HG03342 (cell line): ENCODE results near the gene HSD17B11.
"Not testable (repeated sequence)": the region's sequence is repeated elsewhere in the genome, so short reads cannot be mapped to it uniquely, and the experiment has no call there.

Experiments
- ATAC-seq: cut with Tn5 transposase; IDR thresholded peaks from one replicate; pipeline ENCODE4 v1.9.1; 2021; ENCODE audit warnings: mild to moderate bottlenecking, moderate library complexity; ENCODE audit not compliant: unreplicated experiment

Gene HSD17B11

DNA sequence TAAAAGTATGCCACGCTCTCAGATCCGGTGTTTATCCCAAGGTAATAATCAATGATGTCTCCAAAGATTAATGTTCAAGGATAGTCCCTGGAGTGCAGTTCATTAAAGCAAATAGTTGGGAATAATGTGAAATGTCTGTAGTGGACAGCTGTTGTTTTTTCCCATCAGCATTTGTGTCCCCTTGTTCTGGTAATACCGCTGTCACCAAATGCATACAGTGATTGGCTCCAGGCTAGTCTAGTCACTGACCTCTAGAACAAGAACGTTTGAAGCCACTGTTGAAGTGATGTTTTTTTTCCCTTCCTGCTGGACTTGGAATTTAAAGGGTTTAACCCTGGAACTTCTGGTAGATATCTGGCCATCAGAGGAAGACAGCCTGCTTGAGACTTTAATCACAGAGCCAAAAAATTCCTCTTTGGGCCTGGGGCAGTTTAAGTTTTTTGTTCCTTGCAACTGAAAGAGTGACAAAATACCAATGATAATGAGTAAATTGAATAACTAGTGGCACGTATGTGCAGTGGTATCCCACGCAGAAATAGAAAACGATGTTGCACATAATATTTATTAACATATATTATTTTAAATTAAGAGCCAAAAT, 30.6 kb downstream of the HSD17B11 start:
- no peak for ATAC-seq

DNA sequence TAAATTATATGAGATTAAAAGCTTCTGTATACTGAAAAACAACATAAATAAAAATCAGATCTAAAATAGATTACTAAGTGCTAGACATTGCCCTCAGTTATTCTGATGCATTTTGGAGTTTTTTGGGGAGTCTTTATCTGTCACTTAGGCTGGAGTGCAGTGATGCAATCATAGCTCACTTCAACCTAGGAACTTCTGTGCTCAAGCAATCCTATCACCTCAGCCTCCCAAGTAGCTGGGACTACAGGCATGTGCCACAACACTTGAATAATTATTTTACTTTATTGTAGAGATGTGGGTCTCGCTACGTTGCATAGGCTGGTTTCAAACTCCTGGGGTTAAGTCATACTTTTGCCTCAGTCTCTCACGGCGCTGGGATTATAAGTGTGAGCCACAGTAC, 31.7 kb downstream of the HSD17B11 start:
- ATAC-seq: no peak

DNA sequence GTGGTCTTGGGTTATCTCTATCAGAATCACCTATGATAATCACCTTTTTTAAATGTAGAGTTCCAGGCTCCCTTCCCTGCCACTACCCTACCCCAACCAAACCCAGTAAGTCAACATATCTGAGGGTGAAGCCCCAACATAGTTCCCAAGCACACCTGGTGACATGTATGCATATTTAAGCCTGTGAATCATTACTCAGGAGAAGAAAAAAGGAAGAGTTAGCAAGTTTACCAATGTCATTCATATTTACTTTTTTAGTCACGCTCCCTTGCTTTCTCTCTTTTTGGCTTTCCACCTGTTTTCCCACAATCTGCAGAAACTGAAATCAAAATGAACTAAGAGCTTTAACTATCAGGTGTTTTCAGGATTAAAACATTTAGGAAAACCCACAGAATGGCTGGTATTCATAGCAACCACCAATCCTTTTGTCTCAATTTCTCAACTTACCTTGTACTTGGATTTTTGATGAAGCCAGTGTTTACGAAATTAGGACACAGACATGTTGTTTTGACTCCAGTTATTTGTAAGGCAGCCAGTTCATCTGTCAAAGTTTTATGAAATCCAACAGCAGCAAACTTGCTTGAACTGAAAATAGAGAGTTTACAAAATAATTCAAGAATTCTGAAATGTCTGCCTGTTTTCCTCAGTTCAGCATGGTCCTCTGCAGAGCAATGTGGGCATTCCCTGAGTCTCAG, 34.0 kb downstream of the HSD17B11 start:
- no peak for ATAC-seq

DNA sequence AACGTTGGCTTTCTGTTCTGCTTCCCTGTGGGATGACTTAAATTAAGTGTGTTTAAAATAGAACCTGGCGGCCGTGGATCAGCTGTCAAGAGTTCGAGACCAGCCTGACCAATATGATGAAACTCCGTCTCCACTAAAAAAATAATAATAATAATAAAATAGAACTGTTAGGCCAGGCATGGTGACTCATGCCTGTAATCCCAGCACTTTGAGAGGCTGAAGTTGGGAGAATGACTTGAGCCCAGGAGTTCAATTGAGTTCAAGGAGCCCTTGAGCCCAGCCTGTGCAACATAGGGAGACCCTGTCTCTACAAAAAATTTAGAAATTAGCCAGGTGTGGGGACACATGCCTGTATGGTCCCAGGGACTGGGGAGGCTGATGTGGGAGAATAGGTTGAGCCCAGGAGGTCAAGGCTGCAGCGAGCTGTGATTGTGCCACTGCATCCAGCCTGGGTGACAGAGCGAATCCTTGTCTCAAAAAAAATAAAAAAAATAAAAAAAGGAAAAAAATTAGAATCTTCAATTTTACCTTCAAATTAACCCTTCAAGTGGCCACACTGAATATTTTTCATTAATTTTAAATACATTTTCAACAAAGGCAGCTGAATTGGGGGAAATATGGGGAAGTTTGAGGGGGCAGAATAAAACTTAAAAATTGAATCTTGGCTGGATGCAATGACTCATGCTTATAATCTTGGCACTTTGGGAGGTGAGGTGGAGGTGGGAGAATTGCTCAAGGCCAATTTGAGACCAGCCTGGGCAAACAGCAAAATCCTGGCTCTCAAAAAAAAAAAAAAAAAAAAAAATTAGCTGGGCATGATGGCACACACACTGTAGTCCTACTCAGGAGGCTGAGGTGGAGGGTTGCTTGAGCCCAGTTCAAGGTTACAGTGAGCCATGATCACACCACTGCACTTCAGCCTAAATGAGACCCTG, 36.6 kb downstream of the HSD17B11 start:
- ATAC-seq: no peak

DNA sequence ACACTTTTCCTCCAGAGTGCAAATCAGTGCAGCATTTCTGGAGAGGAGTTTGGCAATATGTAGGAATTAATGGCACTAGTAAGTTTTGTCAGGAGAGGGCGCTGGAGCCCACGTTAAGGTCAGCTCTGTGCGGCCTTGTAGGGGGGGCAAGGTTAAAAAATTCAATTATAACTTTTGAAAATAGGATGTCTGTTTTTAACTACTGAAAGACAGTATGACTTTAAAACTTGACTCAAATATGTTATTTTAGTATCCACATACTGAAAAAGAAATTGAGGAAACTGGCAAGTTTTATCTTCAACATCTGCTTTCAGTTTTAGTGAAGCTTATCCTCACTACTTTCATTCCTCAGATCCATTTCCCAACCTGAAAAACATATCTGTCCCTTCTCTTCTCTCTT, 37.4 kb downstream of the HSD17B11 start:
- peak; percentile 84 for ATAC-seq

DNA sequence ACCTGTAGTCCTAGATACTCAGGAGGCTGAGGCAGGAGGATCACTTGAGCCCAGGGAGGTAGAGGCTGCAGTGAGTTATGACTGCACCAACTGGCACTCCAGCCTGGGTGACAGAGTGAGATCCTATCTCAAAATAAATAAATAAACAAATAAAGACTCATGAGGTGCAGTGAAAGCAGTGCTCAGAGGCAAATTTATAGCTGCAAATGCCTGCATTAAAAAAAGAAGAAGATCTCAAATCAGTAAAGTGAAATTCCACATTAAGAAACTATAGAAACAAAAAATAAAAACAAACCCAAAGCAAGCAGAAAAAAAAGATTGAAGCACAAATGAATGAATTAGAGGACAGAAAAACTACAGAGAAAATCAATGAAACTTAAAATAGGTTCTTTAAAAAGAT, 45.8 kb downstream of the HSD17B11 start:
- ATAC-seq: no peak

DNA sequence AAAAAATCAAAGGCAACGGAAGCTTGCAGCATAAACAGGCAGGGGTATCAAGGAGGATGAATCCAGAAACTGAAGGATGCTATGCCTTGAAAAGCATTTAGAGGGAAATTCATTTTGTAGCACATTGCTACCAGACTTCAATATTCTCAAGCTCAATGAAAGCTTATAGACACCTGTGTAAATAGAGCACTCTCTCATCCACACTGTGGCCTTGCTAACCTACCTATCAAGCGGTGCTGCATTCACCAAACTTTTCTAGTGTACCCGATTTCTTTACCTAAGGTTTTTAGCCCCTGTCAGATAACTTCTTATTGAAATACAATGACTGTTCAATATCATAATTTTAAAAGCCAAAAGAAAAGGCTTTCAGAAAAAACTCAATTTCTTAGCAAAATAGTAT, 48.1 kb downstream of the HSD17B11 start:
- ATAC-seq: no peak

DNA sequence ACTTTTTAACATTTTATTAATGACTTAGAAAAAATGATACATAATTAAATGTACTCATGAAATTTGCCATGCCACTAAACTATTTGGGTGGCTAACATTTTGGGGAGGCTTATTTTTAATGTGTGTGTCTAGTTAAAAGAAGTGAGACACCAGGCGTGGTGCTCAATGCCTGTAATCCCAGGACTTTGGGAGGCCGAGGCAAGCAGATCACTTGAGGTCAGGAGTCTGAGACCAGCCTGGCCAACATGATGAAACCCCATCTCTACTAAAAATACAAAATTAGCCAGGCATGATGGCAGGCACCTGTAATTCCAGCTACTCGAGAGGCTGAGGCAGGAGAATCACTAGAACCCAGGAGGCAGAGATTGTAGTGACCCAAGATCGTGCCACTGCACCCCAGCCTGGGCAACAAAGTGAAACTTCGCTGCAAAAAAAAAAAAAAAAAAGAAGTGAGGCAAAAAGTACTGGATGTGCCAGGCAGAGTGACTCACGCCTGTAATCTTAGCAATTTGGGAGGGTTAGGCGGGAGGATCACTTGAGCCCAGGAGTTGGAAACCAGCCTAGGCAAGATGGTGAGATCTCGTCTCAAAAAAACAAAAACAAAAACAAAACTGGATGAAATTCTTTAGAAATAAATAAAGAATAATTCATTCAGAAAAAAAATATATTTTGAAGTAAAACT, 48.9 kb downstream of the HSD17B11 start:
- not testable (repeated sequence) for ATAC-seq

DNA sequence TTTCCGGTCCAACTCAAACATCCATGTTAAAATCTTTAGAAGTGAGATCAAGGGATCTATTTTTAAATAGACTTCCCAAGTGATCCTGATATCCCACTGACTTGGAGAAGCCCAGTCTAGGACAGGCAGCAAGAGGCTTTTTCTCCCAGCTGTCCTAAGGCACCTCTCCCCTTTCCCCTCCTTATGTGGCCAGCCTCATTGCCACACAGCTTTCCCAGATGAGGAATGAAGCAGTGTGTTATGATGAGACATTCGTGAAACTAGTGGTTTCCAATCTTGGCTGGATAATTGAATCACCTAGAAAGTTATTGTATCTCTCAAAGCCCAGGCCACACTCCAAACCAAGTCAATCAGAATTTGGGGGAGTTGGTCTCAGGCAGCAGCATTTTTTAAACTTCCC, 51.5 kb downstream of the HSD17B11 start:
- ATAC-seq: no peak

DNA sequence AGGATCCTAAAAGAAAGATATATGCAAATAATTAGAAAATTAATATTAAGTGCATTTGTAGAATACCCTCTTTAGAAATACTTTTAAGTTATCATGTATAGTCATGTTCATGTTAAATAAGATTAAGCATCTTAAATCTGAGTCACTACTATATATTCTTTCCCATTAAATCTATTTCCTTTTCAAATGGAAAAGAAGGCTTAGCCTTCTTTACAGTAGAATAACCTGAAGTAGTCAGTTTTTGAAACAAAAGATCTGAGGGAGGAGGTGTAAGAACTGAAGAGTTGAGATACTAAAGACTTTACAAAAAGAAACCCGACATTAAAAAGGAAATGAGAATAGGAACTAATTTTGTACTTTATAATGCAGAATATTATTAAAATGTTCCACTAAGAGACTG, 53.6 kb downstream of the HSD17B11 start:
- ATAC-seq: no peak

DNA sequence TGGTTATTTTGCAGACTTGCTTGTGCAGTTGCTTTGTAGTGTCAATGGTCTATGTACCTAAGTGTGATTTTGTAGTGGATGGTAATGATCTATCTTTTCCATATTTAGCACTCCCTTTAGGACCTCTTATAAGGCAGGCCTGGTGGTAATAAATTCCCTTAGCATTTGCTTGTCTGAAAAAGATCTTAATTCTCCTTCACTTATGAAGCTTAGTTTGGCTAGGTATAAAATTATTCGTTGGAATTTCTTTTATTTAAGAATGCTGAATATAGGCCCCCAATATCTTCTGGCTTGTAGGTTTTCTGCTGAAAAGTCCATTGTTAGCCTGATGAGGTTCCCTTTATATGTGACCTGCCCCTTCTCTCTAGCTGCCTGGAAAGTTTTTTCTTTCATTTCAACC, 57.7 kb downstream of the HSD17B11 start:
- ATAC-seq: no peak

DNA sequence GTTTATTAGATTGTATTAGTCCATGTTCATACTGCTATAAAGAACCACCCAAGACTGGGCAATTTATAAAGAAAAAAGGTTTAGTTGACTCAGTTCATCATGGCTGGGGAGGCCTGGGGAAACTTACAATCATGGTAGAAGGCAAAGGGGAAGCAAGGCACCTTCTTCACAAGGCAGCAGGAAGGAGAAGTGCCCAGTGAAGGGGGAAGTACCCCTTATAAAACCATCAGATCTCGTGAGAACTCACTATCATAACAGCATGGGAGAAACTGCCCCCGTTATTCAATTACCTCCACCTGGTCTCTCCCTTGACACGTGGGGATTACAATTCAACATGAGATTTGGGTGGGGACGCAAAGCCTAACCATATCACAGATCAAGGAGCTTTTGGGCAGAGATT, 60.2 kb downstream of the HSD17B11 start:
- no peak for ATAC-seq

DNA sequence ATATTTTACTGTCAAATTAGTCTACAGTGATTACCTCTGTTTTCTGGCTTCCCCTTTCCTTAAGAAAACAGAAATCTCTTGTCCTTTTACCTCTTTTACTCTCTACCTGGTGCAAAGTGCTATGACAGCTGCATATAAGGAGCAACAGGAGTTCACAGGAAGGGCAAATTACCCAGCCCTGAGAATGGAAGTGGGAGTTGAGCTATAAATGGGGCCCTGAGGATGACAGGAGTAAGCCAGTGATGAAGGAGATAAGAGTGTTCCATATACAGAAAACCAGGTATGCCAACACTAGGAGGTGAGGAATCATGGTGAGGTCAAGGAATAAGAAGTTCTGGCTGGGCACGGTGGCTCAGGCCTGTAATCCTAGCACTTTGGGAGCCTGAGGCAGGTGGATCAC, 63.9 kb downstream of the HSD17B11 start:
- no peak for ATAC-seq

DNA sequence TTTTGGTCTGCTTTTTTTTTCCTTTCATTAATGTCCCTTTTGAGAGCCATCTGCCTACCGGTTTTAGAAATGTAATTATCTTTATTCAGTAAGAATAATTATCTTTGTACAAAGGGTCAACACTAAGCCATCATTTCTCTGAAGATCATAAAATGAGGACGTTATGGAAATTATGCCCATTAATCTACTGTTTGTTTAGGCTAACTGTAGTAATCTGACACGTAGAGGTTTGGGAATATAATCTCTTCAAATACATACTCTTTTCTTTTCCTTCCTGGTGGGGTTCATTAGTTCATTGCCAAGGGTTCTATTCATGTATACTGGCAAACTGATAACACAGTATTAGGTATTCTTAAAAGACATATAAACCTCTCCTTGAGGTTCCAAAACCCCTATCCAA, 64.5 kb downstream of the HSD17B11 start:
- ATAC-seq: no peak

DNA sequence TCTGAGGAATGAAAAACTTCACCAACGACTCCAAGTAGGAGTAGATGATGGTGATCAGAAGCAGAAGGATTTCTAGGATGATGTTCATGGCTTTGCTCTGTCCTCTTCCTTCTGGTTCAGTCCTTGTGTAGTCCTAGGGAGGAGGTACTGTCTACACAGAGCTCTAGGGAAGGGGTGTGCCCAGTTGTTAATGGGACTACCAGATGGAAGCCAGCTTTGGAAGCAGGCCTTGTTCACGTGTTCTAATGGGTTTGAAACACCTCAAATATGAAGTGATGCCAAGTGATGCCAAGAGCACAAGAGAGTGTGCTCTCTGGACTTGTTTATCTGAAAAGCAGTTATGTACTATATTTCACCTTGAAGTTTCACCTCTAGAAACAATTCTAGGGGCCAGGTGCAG, 68.2 kb downstream of the HSD17B11 start, which contains the start of gene HSD17B13:
Gene HSD17B13 (minus strand): TSS at position 129 of the 400 bp plus-strand sequence. CDS start 41 bp downstream, at position 88.
- no peak for ATAC-seq

DNA sequence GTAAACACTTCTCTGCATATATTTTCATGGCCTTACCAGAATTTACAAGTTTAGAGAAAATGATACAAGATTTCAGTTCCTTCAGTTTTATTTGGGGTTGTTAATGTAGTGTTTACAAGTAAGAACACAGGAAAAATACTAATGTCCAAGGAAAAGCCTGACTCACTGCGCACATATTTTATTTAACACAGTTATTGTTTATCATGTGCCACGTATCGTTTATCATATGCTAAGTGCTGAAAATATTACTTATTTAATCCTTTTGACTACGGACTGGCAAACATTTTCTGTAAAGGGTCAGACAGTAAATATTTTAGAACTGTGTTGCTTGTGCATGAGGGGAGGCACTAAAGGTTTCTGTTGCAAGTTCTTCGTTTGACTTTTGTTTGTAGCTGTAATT, 69.1 kb downstream of the HSD17B11 start:
- ATAC-seq: no peak

DNA sequence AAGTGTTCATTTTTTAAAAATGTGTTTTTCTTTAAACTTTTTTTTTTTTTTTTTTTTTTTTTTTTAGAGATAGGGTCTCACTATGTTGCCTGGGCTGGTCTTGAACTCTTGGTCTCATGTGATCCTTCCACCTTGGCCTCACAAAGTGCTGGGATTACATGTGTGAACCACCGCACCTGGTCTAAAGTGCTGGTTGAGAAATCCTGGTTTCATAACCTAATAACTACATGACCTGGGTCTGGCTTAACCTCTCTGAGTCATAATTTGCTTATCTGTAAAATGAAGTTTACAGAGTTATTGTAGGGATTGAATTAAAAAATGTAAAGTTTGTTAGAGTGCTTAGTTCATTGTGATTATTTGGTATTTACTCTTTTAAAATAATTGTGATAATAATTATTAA, 73.5 kb downstream of the HSD17B11 start:
- no peak for ATAC-seq

DNA sequence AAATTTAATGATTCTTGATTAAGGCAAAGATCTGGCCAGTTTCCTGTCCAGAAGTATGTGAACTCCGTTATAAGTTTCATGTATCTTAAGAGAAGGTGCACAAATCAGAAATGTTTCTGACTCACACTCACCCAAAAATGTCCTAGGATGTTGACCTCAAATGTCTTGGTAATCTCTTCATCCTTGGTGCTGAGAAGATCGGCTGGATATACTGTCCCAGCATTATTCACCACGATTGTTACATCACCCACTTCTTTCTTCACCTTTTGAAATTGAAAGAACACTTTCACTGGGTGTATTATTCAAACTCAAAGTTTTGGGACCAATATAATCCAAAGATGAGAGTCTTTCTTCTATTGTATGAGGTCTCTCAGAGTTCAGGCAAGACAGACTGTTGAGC, 74.0 kb downstream of the HSD17B11 start:
- no peak for ATAC-seq

DNA sequence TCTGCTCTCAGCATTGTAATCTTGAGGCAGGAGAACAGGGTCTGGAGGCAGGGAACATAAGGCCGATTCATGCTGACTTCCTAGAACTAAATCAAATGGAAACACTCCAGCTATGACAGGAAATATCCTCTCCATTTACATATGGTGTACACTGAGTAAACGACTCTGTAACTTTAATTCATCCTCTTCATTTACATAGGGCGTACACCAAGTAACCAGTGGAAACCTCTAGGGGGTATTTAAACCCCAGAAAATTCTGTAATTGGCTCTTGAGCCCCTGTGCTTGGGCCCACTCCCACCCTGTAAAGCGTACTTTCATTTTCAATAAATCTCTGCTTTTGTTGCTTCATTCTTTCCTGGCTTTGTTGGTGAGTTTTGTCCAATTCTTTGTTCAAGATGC, 76.0 kb downstream of the HSD17B11 start:
- ATAC-seq: not testable (repeated sequence)

DNA sequence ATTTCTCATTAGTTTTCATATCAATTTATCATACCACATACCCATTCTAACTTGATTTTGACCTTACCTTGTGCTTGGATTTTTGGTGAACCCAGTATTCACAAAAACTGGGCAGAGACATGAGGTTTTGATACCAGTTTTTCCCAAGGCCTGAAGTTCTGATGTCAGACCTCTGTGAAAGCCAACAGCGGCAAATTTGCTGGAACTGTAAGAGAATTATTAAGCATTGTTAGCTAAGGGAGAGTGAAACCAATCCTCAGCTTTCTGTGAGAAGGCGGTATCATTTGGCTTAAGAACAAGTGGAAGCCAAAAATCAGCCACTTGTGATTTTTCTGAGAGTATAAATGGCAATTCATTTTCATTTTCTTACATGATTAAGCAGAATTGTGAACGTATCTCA, 77.2 kb downstream of the HSD17B11 start:
- no peak for ATAC-seq

DNA sequence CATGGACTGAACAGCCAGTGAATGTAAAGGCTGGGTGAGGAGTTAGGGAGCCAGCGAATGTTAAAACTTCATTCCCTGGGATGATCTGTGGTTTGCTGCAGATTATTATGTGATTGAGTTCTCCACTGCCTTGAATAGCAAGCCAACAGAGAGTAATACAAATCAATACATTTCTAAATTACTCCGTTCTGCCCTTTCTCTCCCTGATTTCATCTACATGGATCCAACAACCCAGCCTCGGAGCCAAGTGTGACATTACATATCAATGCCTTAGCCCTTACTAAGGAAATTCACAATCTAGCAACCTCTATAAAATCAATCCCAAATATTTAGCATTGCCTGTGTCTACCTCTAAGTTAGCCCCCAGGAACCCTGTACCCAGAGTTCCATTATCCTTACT, 79.3 kb downstream of the HSD17B11 start:
- ATAC-seq: no peak
